GM12801 (cell line): ENCODE results near the gene YIPF1.

Experiments
- CTCF ChIP-seq: IDR thresholded peaks from one replicate; pipeline ENCODE4 v1.5.1; 2011; ENCODE audit warnings: control low read depth; ENCODE audit not compliant: insufficient read length; ENCODE audit errors: extremely low read depth

YIPF1 gene

GRCh38 chr1:53889304-53890298 is at the start of gene YIPF1:
Gene YIPF1 (minus strand): TSS chr1:53889797. CDS start chr1:53888937, 860 bp downstream.
- no peak for TF ChIP-seq CTCF

GRCh38 chr1:53938136-53938830 is 48.7 kb upstream of the YIPF1 start:
- no peak for TF ChIP-seq CTCF

- TF ChIP-seq CTCF, result no peak
Measured at GRCh38 chr1:53936430-53936829, 46.8 kb upstream of the YIPF1 start.

- no peak for TF ChIP-seq CTCF
Measured at GRCh38 chr1:53934170-53934765, 44.7 kb upstream of the YIPF1 start.

- no peak for TF ChIP-seq CTCF
Measured at GRCh38 chr1:53931523-53931922, 41.9 kb upstream of the YIPF1 start.

GRCh38 chr1:53930932-53931331 is 41.3 kb upstream of the YIPF1 start:
- TF ChIP-seq CTCF, result no peak
